NOMO-1 treated with DMSO at 0.1 percent for 48 hours (cell line): ENCODE measurements around the gene NPEPPS.
"Not testable (repeated sequence)": the region's sequence is repeated elsewhere in the genome, so short reads cannot be mapped to it uniquely, and the experiment has no call there.

Source experiments
- DNase-seq: peaks from one replicate; lab custom pipeline; 2025; ENCODE audit not compliant: unreplicated experiment; lab: John Stamatoyannopoulos, UW

Gene NPEPPS

DNA sequence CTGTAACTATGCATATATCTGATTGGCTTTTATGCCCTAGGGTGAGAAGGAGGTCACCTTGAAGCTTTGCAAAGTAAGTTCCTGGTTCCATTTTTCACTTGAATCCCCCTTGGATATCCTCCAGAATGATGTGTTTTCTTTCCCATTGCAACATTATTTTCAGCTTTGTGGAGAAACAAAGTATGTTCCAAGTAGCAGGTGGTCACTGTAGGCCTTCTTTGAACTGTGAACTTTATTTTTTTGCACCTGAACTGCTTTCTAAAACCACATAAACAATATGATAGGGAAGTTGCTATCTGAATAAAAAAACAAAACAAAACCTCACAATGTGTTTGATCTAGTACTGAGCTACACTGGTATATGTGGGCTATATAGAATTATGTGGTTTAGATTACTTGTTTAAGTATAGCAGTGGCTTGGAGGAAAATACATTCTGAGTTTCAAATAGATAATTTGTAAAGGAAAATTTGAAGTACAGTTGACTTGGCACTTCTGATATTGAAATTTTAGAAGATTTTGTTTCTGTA lies 29.7 kb downstream of the NPEPPS start:
- DNase-seq, result not testable (repeated sequence)

DNA sequence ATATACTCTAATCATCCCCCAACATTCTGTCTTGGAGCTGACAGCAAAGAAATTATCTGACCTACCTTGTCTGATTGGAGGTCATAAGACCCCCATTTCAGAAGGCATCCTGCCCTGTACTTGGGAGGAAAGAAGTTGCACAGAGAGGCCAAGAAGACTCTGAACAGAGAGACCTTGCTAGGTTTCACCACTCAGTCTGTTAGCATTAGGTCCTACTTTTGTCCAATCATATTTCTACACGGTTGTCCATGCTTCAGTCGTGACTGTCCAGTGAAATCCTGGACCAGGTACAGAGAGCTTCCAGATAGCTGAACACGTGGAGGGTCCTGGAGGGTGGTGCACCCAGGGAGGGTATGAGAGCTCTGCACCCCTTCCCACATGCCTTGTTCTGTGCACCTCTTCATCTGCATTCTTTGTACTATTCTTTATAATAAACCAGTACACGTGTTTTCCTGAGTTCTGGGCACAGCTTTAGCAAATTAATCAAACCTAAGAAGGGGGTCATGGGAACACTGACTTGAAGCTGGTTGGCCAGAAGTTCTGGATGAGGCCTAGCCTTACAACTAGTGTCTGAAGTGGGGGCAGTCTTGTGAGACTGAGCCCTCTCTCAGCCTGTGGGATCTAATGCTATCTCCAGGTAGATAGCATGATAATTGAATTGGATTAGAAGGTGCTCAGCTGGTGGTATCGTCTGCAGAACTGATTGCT lies 30.9 kb downstream of the NPEPPS start:
- not testable (repeated sequence) for DNase-seq

DNA sequence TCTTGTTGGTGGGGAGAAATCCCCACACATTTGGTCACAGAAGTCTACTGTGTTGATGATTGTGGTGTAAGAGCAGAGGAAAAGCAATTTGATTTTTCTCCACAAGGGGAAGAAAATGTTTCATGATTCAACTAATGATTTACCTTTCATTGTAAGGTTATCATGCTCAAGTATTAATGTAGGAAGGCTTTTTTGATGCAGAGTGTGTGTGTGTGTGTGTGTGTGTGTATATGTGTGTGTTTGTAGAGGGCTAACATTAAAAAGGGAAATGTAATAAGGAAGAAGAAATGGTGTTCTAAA lies 31.4 kb downstream of the NPEPPS start:
- DNase-seq, result not testable (repeated sequence)

DNA sequence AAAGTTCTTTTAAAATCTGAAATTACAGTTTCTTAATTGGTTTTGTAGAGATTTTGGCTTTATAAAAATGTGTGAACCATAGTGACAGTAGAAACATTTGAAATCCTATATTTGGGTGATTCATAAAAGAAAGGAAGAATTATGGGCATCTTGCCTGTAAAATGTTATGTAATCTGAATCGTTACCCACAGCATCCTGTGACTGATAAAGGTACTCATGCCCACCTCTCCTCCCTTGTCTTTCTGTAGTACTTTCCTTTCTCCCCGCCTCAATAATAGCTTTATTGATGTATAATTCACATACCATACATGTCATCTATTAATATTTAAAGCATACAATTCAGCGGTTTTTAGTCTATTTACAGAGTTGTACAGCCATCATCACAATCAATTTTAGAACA lies 36.4 kb downstream of the NPEPPS start:
- DNase-seq, result not testable (repeated sequence)

DNA sequence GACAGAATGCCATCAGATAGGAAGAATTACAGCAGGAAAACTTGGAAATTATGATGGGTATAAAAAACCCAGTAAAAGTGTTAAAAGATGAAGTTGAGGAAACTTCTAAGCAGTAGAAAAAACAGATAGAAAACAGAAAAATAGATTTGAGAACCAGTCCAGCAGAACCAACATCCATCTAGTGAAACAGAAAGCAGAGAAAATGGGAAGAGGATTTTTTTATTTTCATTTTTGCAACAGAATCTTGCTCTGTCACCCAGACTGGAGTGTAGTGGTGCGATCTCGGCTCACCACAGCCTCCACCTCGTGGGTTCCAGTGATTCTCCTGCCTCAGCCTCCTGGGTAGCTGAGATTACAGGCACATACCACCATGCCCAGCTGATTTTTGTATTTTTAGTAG lies 41.7 kb downstream of the NPEPPS start:
- peak; percentile 2 for DNase-seq

DNA sequence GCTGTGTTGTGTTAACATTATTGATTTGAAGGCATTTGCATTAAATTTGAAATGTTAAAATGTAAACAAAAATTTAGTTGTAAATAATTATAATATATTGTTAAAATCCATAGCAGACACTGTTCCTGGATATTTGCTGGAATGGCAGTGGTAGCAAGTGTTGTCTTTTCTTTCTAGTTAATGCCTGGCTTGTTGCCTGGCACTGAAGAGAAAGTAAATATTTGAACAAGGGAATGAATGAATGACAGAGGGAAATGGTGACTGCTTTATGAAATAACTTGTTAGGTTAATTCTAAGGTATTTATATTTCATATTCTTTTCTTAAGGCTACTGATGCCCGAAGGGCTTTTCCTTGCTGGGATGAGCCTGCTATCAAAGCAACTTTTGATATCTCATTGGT lies 51.5 kb downstream of the NPEPPS start:
- not testable (repeated sequence) for DNase-seq

DNA sequence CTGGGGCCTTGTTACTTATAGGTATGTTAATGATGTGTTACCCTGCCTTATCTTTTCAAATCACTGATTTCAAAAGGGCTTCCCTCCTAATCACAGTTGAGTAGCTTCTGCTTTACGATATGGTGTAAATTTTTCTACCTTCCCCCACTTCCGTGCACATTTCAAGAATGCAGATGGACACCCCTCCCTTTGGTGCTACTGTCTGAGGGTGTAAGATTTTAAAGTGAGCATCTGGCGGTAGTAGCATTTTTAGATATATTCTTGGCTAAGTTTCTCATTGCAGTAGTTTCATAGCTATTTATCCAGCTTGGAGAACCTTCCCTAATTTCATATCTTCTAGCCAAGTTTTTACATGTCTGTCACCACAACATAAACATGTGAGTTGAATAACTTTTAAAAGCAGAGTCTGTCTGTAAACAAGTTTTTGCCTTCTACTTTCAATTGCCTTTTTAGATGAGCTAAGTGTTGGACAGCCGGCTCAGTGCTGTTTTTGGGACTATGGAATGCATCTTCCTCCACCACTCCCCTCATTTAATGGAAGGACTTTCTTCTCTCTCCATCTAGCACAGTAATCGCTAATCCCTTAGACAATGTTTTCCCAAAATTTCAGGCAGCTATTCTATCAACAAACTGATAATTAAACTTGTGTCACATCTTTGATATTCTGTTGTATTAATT lies 55.6 kb downstream of the NPEPPS start:
- not testable (repeated sequence) for DNase-seq

DNA sequence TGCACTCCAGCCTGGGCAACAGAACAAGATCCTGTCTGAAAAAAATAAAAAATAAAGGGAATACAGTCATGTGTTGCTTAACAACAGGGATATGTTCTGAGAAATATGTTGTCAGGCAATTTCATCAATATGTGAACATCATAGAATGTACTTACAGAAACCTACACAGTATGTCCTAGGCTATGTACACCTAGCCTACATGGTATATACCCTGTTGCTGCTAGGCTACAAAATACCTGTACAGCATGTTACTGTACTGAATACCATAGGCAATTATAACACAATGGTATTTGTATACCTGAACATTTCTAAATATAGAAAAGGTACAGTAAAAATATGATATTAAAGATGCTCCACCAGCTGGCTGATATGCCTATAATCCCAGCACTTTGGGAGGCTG lies 62.6 kb downstream of the NPEPPS start:
- not testable (repeated sequence) for DNase-seq

DNA sequence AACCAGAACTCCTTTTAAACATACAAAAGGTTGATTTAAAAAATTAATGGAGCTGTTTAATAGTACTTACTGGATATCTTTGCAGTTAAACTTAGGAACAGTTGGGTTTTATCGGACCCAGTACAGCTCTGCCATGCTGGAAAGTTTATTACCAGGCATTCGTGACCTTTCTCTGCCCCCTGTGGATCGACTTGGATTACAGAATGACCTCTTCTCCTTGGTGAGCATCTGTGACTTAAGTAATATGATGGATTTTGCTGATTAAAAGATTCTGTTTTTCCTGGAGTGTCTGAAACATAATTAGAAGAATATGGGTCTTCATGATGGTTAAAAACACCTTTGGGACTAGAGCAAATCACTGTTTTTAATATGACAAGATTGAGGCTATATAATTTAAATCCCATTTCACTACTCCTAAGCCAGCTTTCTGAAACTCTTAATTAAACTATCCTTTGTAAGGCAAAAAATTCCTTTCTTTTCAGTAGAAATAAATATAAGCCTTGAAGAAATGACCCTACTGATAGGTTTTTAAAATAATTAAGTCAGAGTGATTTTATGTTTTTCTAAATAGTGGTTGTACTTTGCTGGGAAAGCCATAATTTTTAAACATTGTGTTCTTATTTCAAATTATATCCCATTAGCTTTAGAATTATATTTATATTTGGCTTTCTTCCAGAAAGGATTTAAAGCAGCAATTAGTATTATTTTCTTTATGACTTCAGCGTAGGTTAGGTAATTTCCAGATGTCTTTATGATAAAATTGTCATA lies 73.1 kb downstream of the NPEPPS start:
- no peak for DNase-seq

DNA sequence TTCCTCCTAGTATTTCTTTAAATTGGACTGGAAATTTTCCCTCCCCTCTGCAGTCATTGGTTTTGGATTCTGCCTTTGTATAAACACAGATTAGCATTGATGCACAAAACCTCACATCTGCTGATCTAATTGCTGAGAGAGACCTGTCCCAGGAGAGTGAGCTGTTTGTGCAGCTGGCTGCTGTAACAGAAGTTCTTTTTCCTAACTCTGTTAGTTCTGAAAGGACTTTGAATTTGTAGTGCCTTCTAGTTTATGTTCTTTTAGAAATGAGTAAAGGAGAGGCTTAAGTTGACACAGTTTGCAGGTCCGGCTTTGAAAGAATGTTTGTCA lies 73.7 kb downstream of the NPEPPS start:
- DNase-seq, result no peak

DNA sequence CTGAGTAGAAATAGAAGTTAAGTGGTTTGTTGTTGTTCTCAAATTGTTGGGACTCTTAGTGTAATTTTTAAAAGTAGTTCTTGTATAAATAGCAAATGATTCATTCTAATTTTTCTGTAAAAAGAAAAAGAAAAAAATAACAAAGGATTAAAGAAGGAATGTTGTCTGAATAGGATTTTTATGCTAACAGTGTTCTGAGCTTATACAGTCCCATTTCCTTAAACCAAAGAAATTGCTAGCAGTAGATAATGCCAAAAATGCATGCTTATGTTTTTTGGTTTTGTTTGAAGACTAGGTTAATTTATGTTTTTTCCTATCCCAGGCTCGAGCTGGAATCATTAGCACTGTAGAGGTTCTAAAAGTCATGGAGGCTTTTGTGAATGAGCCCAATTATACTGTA lies 74.1 kb downstream of the NPEPPS start:
- DNase-seq, result no peak

DNA sequence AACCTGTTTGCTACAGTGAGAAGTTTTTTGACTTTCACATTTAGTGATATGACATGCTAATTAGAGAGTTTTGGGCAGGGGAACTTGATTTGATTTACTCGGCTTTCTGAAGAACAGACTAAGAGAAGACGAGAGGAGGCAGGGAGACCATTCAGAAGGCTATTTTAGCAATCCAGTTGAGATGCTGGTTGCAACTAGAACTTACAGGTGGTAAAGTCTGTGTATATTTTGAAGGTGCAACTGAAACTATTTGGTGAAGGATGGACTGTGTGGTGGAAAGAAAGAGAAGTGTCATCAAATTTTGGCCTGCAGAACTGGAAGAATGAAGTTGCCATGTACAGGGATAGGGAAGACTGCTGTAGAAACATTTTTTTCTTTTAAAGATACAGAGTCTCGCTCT lies 76.6 kb downstream of the NPEPPS start:
- DNase-seq, result no peak

DNA sequence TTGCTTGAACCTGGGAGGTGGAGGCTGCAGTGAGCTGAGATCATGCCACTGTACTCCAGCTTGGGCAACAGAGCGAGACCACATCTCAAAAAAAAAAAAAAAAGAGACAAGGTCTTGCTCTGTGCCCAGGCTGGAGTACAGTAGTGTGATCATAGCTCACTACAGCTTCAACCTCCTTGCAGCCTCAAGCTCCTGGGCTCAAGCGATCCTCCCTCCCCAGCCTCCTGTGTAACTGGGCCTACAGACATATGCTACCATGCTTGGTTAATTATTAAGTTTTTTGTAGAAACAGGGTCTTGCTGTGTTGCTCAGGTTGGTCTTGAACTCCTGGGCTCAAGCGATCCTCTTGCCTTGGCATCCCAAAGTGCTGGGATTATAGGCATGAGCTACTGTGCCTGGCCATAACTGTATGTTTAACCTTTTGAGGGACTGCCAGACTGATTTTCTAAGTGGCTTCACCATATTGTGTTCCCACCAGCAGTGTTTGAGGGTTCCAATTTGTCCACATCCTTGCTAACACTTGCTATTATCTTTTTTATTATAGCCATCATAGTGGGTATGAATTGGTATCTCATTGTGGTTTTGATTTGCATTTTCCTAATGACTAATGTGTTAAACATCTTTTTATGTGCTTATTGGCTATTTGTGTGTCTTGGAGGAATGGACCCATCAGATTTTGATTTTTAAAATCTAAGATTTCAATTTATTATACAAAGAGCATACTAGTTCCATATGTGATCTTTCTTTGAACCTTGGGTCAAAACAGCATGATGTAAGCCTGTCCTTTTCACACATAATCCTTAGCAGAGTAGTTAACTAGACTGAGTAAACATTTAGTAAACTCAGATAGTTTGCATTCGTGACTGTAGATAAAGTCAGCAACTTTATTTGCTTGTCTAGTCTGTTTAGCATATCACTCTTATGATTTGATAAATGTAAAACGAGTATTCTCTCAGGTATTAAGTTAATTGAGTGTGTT lies 80.8 kb downstream of the NPEPPS start:
- DNase-seq, result no peak

DNA sequence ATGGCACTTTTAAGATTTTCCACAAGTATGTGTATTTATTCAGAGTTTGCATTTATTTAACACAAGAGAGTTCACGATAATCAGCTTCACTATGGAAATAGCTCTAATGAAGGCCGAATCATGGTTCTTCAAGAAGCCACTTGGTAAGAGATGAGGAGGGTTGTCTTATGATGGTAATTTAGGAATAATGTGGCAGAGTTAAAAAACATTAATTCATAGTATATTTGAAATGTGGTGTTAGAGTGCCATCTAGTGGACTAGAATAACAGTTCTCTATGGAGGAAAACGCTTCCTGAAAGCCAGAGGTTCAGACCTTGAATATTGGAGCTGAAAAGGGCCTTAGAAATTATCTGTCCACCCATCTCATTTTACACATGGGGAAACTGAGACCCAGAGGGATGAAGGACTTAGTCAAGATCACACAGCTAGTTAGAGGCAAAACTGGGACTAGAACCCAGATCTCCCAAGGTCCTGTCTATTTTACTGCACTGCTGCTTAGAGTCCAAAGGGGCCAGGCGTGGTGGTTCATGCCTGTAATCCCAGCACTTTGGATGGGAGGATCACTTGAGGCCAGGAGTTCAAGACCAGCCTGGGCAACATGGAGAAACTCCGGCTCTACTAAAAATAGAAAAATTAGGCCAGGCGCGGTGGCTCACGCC lies 85.0 kb downstream of the NPEPPS start:
- peak; percentile 47 for DNase-seq

DNA sequence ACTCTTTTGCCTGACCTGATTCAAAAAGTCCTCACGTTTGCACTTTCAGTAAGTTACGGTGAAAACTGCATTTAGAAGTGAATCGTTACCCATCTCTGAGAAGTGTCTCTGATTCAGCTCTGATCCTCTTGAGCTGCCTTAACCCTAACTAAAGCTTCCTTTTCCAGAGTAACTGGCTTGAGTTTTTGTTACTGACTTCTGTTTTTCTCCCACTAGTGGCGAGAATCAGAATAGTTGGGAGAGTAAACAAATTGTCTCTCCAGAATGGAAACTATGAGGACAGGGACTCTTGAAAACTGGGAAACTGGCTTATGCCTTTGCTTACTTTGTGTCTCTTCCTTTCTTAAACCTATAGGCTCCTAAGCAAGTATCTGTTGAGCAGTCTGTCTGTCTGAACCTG lies 87.5 kb downstream of the NPEPPS start:
- no peak for DNase-seq

DNA sequence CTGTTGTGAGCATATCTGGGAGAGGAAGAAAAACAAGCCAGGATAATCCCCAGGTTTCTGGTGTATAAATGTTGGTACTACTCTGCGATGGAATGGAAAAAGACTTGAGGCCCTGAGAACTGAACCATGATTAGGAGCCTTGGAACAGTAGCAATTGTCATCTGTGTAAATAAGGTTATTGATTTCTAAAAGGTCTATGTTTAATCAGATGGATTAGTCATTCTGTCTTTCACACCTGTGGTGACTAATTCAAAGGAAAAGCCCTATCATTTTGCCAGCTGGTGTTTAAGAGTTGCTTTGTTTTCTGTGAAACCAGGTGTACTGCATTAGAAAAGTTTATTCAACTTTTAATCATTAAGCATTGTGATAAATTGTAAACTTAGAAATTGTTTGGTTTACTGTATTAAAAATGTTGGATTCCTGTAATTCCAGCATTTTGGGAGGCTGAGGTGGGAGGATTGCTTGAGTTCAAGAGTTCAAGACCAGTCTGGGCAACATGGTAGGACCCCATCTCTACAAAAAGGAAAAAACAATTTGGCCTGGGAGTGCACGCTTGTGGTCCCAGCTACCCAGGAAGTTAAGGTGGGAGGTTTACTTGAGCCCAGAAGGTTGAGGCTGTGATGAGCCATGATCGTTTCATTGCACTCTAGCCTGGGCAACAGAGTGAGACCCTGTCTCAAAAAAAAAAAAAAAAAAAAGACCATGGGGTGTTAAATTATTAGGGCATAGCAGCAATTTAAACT lies 89.8 kb downstream of the NPEPPS start:
- no peak for DNase-seq

DNA sequence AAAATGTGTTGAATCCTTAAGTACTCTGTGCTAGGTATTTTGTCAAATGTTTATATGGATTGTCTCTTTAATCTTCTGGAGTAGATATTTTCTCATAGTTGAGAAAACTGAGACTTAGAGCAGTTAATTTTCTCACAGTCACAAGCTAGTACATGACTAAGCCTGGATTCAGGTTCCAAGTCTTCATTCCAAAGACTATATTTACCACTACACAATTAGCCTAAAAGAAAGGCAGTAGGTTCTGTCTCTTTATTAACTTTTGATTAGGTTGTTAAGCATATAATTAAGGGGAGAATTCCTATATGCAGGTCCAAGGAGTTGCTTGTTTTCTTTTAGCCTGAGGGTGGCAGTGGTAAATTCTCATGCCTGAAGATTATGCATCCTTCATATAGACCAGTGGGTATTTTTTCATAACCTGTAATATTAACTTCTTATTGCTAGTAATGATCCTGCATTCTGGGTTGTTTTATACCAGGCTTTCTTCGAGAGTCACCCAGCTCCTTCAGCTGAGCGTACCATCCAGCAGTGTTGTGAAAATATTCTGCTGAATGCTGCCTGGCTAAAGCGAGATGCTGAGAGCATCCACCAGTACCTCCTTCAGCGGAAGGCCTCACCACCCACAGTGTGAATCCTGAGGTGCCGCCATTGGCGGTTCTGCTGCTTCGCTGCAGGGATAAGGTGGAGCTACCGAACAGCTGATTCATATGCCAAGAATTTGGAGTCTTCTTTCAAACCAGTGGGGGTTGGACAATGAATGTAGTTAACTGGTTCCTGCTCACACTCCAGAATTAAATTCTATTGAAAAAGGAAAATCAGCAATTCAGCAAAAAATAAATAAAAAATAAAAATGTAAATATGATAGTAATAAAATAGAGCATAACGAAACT lies 90.6 kb downstream of the NPEPPS start:
- DNase-seq, result no peak

DNA sequence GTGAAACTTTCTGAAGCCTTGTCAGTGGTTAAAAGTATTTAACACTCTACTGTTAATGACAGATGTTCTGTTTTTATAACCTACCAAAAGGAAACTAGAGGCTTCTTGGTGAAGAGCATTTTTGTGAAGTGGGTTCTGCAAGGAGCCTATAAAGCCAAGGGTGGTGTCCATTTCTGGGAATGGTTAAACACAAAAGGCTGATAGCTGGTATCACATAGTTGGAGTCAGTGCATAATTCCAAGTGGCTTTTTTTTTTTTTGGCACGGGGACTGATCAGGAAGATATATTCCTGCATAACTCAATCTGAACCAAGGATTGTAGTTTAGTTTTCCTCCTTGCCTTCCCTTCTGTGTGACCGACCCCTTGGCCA lies 91.3 kb downstream of the NPEPPS start:
- DNase-seq, result no peak

DNA sequence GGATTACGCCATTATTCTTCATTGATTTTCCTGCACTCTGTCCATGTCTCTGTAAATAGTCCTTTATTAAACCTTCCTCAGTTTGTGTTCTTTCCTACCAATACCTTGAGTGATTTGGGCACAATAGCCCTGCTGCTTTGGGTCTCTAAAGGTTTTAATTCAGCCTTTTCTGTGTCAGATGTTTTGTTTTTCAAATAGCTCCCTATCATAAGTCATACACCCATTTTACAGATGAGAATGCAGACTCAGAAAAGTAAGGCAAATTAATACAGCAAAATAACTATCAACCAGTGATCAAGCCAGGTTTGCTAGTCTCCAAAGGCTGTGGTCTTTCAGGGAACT lies 93.8 kb downstream of the NPEPPS start:
- DNase-seq, result no peak
